K562 (cell line): ENCODE results near the gene ADORA2A.

Experiments
- NFYB ChIP-seq: IDR thresholded peaks from 2 replicates; pipeline ENCODE4 v1.6.1; 2011; ENCODE audit warnings: mild to moderate bottlenecking, moderate library complexity; ENCODE audit not compliant: insufficient read length; ENCODE audit errors: extremely low read depth
- ZNF589 ChIP-seq: fragments of 200-800 bp; sonication (Bioruptor generic); IDR thresholded peaks from 2 replicates; pipeline ENCODE4 v1.6.1; 2016; ENCODE audit warnings: low read depth, missing genetic modification characterization, missing compliant biosample characterization
- TF ChIP-seq, protein P1 (sequence below), 3 experiments: IDR thresholded peaks in 2 of 3; conservative IDR thresholded peaks in 1 of 3; 2 replicates each; pipeline ENCODE4 v1.5.1; 2011 to 2012; ENCODE audit warnings: low read length in 3 of 3, mild to moderate bottlenecking in 3 of 3, control low read depth in 2 of 3, improper control_type of control experiment in 1 of 3, inconsistent platforms in 1 of 3, low read depth in 1 of 3, mixed read lengths in 1 of 3, moderate library complexity in 1 of 3; ENCODE audit not compliant: insufficient read depth in 2 of 3

DNA sequence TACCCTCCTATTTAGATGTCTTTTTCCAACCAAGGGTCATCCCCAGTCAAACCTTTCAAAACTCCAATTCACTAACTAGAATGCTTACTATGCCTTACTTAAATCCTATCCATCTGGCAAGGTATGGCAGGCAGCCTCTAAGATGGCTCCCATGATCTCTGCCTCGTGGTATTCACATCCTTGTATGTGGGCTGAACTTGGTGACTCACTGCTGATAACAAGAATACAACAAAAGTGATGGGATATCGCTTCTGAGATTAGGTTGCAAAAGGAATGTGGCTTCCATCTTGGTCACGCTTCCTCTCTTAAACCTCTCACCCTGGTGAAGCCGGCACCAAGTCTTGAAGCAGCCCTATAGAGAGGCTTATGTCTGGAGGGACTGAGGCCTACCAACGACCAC lies 38.2 kb downstream of the ADORA2A start:
- TF ChIP-seq ZNF589 (CRISPR knock-in tag) (no peak), NFYB (no peak)
- TF ChIP-seq, protein P1, sequence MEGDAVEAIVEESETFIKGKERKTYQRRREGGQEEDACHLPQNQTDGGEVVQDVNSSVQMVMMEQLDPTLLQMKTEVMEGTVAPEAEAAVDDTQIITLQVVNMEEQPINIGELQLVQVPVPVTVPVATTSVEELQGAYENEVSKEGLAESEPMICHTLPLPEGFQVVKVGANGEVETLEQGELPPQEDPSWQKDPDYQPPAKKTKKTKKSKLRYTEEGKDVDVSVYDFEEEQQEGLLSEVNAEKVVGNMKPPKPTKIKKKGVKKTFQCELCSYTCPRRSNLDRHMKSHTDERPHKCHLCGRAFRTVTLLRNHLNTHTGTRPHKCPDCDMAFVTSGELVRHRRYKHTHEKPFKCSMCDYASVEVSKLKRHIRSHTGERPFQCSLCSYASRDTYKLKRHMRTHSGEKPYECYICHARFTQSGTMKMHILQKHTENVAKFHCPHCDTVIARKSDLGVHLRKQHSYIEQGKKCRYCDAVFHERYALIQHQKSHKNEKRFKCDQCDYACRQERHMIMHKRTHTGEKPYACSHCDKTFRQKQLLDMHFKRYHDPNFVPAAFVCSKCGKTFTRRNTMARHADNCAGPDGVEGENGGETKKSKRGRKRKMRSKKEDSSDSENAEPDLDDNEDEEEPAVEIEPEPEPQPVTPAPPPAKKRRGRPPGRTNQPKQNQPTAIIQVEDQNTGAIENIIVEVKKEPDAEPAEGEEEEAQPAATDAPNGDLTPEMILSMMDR (IDR thresholded peaks at IDR 0.05 in 2 of 3, conservative IDR thresholded peaks at IDR 0.05 in 1 of 3; ENCODE audit: insufficient read depth in 2 of 3, low read depth in 1 of 3, low read length in 3 of 3), result no peak
